GM18873 (cell line): ENCODE results near the gene DACH1.

Experiments
- ATAC-seq: cut with Tn5 transposase; IDR thresholded peaks from one replicate; pipeline ENCODE4 v1.9.1; 2021; ENCODE audit warnings: mild to moderate bottlenecking, moderate library complexity, moderate number of reproducible peaks; ENCODE audit not compliant: unreplicated experiment, low FRiP score

Gene DACH1

GRCh38 chr13:71456136-71456535, 410.9 kb downstream of the DACH1 start:
- no peak for ATAC-seq

GRCh38 chr13:71454509-71454908, 412.5 kb downstream of the DACH1 start:
- no peak for ATAC-seq

GRCh38 chr13:71448080-71448630, 418.8 kb downstream of the DACH1 start:
- no peak for ATAC-seq

- ATAC-seq = no peak
These were observed 429.3 kb downstream of the DACH1 start for GRCh38 chr13:71437704-71438103.

GRCh38 chr13:71430681-71431080, 436.3 kb downstream of the DACH1 start:
- no peak for ATAC-seq

- no peak for ATAC-seq
These were observed 449.8 kb downstream of the DACH1 start for GRCh38 chr13:71417205-71417604.

- ATAC-seq = no peak
These were observed 454.8 kb downstream of the DACH1 start for GRCh38 chr13:71412231-71412630.

GRCh38 chr13:71408416-71408815, 458.6 kb downstream of the DACH1 start:
- no peak for ATAC-seq

GRCh38 chr13:71399631-71400215, 467.3 kb downstream of the DACH1 start:
- no peak for ATAC-seq

- no peak for ATAC-seq
These were observed 470.9 kb downstream of the DACH1 start for GRCh38 chr13:71396149-71396548.

- ATAC-seq = no peak
These were observed 472.0 kb downstream of the DACH1 start for GRCh38 chr13:71395053-71395452.

- ATAC-seq = no peak
These were observed 472.8 kb downstream of the DACH1 start for GRCh38 chr13:71394176-71394575.
